GM19397 (cell line): Measurements from ENCODE around the gene B3GALT6.
"Not testable (repeated sequence)": the region's sequence is repeated elsewhere in the genome, so short reads cannot be mapped to it uniquely, and the experiment has no call there.

Experiments used
- ATAC-seq: cut with Tn5 transposase; IDR thresholded peaks from one replicate; pipeline ENCODE4 v1.9.1; 2021; ENCODE audit warnings: mild to moderate bottlenecking, moderate library complexity; ENCODE audit not compliant: unreplicated experiment

The B3GALT6 gene

GRCh38 chr1:1232208-1232795 is at the start of gene B3GALT6:
Gene B3GALT6, plus strand, starts transcription at chr1:1232237. Its CDS starts 42 bp downstream, at chr1:1232279.
- no peak for ATAC-seq

- no peak for ATAC-seq
Measured at GRCh38 chr1:1182491-1183220, 49.4 kb upstream of the B3GALT6 start.

DNA sequence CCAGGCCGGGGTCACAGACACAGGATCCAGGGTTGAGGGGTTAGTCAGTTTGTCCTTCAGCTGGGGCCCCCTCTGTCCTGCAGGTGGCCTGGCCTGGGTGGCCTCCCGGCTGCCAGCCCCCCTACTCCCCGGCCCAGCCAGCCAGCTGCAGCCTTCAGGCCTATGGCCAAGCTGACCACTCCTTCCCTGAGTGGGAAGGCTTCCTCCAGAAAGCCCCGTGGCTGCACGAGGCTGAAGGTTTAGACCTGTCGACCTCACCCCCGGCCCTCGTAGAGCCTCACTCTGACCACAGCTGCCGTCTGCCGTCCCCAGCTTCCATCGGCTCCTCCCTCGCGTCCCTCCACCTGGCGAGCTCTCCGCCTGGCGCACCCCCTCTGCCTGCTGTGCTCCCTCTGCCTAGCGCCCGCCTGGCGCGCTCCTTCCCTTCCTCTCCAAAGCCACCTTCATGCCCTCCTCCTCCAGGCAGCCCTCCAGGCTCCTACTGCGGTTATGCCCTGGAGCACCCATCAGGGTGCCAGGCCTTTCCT is 48.8 kb upstream of the B3GALT6 start:
- no peak for ATAC-seq

DNA sequence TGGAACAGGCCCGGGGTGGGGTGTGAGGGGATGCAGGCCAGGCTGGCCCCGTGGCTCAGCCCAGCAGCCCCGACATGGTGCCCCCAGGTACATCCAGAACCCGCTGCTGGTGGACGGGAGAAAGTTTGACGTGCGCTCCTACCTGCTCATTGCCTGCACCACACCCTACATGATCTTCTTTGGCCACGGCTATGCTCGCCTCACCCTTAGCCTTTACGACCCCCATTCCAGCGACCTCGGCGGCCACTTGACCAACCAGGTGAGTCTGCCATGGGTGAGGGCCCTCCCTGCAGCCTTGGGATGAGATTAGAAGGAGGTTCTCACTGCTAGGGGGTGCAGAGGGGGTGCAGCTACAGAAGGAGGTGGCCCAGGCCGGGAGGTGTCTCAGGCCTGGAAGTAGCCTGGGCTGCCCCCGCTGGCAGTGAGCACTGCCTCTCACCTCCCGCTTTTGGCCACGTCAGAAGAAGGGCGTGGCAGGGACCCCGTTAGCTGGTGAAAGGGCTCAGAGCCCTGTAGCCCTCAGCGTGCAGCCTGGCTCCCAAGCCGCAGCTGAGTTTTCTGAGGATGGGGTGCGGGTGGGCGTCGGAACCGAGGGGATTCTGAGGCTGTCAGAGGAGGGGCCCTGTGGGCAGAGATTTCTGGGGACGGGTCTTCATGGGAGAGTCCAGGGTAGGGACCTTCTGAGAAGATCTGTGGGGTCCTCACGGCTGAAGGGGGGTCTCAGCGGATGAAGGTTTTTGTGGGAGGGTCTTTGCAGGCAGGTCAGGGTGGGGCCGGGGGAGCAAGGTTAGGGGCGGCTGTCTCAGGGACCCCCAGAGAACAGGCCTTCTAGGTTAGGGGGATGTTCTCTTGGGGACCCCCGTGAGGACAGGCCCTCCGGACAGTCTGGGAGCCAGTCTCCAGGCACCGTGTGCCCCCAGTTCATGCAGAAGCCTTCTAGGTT is 47.9 kb upstream of the B3GALT6 start:
- no peak for ATAC-seq

- no peak for ATAC-seq
Measured at GRCh38 chr1:1185101-1185765, 46.8 kb upstream of the B3GALT6 start.

GRCh38 chr1:1187938-1188337 is 44.1 kb upstream of the B3GALT6 start:
- no peak for ATAC-seq

GRCh38 chr1:1189111-1189510 is 42.9 kb upstream of the B3GALT6 start:
- ATAC-seq = no peak

GRCh38 chr1:1191734-1192133 is 40.3 kb upstream of the B3GALT6 start:
- no peak for ATAC-seq

DNA sequence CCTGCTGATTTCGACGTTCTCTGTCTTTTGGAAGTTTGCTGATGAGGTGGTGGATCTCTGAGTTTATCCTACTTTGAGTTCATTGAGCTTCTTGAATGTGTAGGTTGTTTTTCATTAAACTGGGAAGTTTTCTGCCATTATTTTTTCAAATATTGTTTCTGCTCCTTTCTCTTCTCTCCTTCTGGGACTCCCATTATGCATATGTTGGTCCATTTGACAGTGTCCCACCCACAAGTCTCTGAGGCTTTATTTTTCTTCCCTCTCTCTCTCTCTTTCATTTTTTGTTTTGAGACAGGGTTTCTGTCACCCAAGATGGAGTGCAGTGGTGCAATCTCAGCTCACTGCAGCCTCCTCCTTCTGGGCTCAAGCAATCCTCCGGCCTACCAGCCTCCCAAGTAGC is 37.3 kb upstream of the B3GALT6 start:
- ATAC-seq = no peak

DNA sequence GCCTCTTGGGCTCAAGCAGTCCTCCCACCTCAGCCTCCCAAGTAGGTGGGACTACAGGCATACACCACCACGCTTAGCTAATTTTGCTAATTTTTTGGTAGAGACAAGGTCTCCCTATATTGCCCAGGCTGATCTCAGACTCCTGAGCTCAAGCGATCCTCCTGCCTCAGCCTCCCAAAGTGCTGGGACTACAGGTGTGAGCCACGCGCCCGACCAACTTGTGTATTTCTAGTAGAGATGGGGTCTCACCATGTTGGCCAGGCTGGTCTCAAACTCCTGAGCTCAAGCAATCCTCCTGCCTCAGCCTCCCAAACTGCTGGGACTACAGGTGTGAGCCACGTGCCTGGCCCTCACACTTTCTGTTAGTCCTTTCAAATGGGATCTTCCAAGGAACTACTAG is 36.3 kb upstream of the B3GALT6 start:
- ATAC-seq = not testable (repeated sequence)

GRCh38 chr1:1196431-1197187 is 35.4 kb upstream of the B3GALT6 start:
- ATAC-seq = no peak

DNA sequence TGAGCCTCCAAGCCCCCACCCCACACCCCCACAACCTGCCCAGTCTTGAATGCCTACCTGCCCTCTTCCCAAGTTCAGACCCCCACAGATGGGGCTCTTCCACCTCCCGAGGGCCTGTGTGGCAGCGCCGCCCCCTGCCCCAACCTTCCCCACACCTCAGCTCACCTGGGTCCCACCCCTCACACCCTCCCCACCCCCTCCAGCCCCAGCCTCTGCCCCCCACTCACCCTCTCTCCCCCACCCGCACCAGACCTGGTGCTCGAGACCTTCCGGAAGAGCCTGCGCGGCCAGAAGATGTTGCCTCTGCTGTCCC is 34.9 kb upstream of the B3GALT6 start:
- ATAC-seq = no peak

DNA sequence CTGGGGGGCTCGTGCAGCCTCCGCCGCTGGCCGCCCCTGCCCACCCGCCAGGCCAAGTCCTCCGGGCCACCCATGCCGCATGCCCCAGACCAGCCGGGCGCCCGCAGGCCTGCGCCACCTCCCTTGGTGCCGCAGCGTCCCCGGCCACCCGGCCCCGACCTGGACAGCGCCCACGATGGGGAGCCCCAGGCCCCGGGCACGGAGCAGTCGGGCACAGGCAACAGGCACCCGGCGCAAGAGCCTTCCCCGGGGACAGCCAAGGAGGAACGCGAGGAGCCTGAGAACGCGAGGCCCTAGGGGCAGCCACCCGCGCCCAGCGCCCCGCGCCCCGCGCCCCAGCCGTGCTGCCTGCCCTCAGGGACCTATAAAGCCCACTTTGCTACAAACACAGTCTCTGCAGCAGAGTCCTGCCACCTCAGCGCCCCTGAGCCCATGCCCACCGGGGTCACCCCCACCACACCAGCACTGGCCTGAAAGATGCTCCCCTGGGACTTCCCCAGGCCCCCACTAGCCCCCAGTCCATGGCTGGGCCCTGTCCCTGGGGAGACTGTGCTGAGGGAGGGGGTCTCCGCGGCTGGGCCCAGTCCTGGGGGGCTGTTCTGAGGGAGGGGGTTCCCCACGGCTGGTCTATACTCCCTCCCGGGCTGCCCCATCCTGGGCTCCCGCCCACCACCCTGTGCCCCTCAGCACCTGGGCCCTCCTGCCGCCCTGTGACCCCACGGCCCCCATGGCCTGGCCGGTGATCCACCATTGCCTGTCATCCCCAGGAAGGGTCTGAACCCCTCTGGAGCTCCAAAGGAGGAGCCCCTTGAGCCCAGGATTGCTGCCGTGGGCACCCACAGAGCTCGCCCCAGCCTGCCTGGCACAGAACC is 34.2 kb upstream of the B3GALT6 start:
- ATAC-seq = no peak

DNA sequence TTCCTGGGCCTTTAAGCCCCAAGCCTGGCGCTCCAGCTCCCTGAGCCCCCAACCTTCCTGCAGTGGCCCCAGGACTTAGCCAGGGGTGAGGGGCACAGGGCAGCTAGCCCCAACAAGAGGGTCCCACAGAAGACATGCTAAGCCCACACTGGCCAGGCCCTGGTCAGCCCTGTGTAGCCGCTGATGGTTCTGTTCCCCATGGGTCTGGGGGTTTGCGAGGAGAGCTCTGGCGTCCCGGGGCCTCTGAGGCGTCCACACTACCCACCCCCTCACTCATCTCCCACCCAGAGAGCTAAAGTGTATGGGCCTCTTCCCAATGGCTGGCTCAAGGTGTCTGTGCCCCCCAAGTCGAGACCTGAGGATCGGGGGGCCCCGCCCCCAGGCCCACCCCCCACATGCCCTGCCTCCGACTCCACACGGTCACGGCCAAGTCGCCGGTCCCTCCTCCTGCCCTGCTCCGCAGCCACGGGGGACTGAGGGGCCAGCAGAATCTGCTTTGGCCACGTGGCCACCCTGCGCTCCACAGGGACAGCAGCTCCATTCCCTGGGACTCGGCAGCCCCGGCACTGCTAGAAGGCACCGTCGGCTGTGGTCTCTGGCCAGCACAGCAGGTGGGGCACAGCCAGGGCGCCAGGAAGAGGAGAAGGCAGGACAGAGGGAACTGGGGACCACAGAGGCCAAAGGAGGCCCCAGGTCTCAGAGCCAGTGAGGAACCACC is 33.5 kb upstream of the B3GALT6 start:
- ATAC-seq = no peak

DNA sequence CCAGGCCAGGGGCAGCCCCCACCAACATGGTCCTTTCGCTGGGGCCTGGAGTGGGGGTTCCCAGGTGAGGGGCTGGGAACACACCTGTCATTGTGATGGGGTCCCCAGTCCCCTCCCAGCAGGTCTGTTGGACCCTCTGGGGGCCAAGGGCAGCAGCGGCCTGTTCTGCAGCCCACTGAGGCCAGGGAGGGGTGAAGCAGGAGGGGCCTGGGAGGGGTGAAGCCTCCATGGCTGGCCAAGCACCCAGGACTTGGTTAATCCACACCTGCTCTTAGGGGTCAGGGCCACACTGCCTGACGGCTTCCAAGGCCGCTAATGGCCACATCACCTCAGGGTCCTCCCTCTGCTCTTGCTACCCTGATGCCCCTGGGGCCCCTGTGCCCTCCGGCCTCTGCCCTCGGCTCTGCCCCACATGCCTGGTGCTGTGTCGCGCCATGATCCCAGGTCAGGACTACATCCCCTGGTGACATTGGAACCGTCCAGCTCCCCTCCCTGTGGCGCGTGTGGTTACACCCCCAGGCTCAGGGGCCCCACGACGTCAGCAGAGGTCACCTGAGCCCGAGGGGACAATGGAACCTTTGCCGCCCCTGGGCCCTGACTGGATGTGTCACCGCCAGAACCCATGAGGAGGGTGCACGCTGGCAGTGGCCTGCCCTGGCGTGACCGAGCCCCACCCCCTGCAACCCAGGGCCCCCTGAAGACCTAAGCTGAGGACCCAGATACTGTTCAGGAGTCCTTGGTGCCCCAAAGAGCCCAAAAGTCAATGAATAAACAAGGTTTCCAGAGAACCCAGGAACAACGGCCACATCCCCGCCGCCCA is 32.7 kb upstream of the B3GALT6 start:
- ATAC-seq = no peak

GRCh38 chr1:1199961-1200875 is 31.8 kb upstream of the B3GALT6 start:
- no peak for ATAC-seq
